GM19372 (cell line): Measurements from ENCODE around the gene GSC2.
A peak's percentile ranks its signal among the peaks of the same experiment; 100 is the strongest.

Experiments
- ATAC-seq: cut with Tn5 transposase; IDR thresholded peaks from one replicate; pipeline ENCODE4 v1.9.1; 2021; ENCODE audit warnings: mild to moderate bottlenecking, low read depth, moderate library complexity; ENCODE audit not compliant: unreplicated experiment

The GSC2 gene

GRCh38 chr22:19149991-19150390, at the start of gene GSC2:
GSC2 (minus strand) TSS chr22:19150292; CDS start chr22:19150283, 9 bp downstream.
- ATAC-seq: no peak

- no peak for ATAC-seq
These were observed 49.4 kb upstream of the GSC2 start for GRCh38 chr22:19199479-19199878.

- ATAC-seq: no peak
These were observed 48.1 kb upstream of the GSC2 start for GRCh38 chr22:19197997-19198865.

- ATAC-seq: no peak
These were observed 46.9 kb upstream of the GSC2 start for GRCh38 chr22:19196841-19197612.

- ATAC-seq: no peak
These were observed 46.0 kb upstream of the GSC2 start for GRCh38 chr22:19195796-19196731.

GRCh38 chr22:19194766-19195536, 44.9 kb upstream of the GSC2 start:
- no peak for ATAC-seq

GRCh38 chr22:19193879-19194278, 43.8 kb upstream of the GSC2 start:
- ATAC-seq: no peak

- no peak for ATAC-seq
These were observed 37.8 kb upstream of the GSC2 start for GRCh38 chr22:19187716-19188563.

- ATAC-seq: no peak
These were observed 34.3 kb upstream of the GSC2 start for GRCh38 chr22:19184276-19184997.

GRCh38 chr22:19183216-19183615, 33.1 kb upstream of the GSC2 start:
- no peak for ATAC-seq

- no peak for ATAC-seq
These were observed 32.5 kb upstream of the GSC2 start for GRCh38 chr22:19182472-19183157.

GRCh38 chr22:19181786-19182471, 31.8 kb upstream of the GSC2 start:
- no peak for ATAC-seq

- ATAC-seq: no peak
These were observed 30.8 kb upstream of the GSC2 start for GRCh38 chr22:19180740-19181410.

GRCh38 chr22:19180234-19180633, 30.1 kb upstream of the GSC2 start:
- ATAC-seq: no peak

- ATAC-seq: peak; percentile 45
These were observed 29.5 kb upstream of the GSC2 start for GRCh38 chr22:19179497-19180048.
